ENCODE data around the gene COA1. TPM values are rescaled to one million over a fixed set of nuclear protein-coding genes. Genes with fewer than 3 reads are reported as not detected.
"Not testable (repeated sequence)": the region's sequence is repeated elsewhere in the genome, so short reads cannot be mapped to it uniquely, and the experiment has no call there.

COA1 gene
- 10 to 100 TPM; 36.8 to 52.4 TPM for total RNA-seq

- 0 to 1% methylated on average over 50 to 66 of the region's 66 CpGs for WGBS, 2 donors
- H3K4me3 ChIP-seq = peak within 1 kb of the TSS; percentile 72 to 74
- ATAC-seq (peak; percentile 98), DNase-seq (peak; percentile 85 to 89 (median 87))
- intact Hi-C loops (cut with DNase I) = no loop called here
- peak in 3 of 7 experiments; percentile 35 to 45 (median 40) for TF ChIP-seq CTCF (IDR thresholded peaks at IDR 0.05)
- TF ChIP-seq POLR2A (IDR thresholded peaks at IDR 0.05) = peak; percentile 37 to 87 (median 79)
- H3K27ac ChIP-seq = peak within 1 kb of the TSS; percentile 71 to 90 (median 80)
- no peaks in the 10 kb centered on the region for H3K36me3 ChIP-seq (replicated peaks in 1 of 2; ENCODE audit: insufficient read depth in 1 of 2, low read depth in 2 of 2)
- no peaks in the 10 kb centered on the region for H3K27me3 ChIP-seq
- H3K9me3 ChIP-seq = no peaks in the 10 kb centered on the region
- H3K4me1 ChIP-seq = peaks cover 37% of the 10 kb centered on the region
Observed at GRCh38 chr7:43729214-43729923, at the start of gene COA1. COA1 (minus strand) TSS chr7:43729523; CDS start chr7:43648614, 80,909 bp downstream.

GRCh38 chr7:43778293-43779044, 49.1 kb upstream of the COA1 start:
- H3K36me3 ChIP-seq (replicated peaks in 1 of 2; ENCODE audit: insufficient read depth in 1 of 2, low read depth in 2 of 2); ATAC-seq; intact Hi-C loops (cut with DNase I); H3K27ac ChIP-seq; H3K4me1 ChIP-seq; DNase-seq; H3K9me3 ChIP-seq; H3K27me3 ChIP-seq; H3K4me3 ChIP-seq: not testable (repeated sequence)
- 78 to 97% methylated on average over 5 to 18 of the region's 18 CpGs for WGBS, 2 donors

GRCh38 chr7:43775255-43775654, 45.9 kb upstream of the COA1 start:
- WGBS, 2 donors = 92 to 100% methylated on average over 2 of the region's 2 CpGs
- H3K27ac ChIP-seq; ATAC-seq; DNase-seq; H3K36me3 ChIP-seq (replicated peaks in 1 of 2; ENCODE audit: insufficient read depth in 1 of 2, low read depth in 2 of 2); H3K9me3 ChIP-seq; intact Hi-C loops (cut with DNase I); H3K27me3 ChIP-seq; H3K4me3 ChIP-seq; H3K4me1 ChIP-seq: not testable (repeated sequence)

- 93 to 95% methylated on average over 6 of the region's 6 CpGs for WGBS, 2 donors
- H3K4me3 ChIP-seq = not testable (repeated sequence)
Observed at GRCh38 chr7:43773268-43773667, 43.9 kb upstream of the COA1 start.

GRCh38 chr7:43771573-43771972, 42.2 kb upstream of the COA1 start:
- DNase-seq = no peak
- 71 to 81% methylated on average over 3 of the region's 3 CpGs for WGBS, 2 donors
- Histone ChIP-seq H3K9me3 (no peaks in the 10 kb centered on the region), H3K36me3 (replicated peaks in 1 of 2; ENCODE audit: insufficient read depth in 1 of 2, low read depth in 2 of 2) (no peaks in the 10 kb centered on the region), H3K27ac (no peak overlapping the region), H3K4me1 (peaks cover 8% of the 10 kb centered on the region), H3K27me3 (no peaks in the 10 kb centered on the region), H3K4me3 (no peak overlapping the region)
- TF ChIP-seq CTCF (IDR thresholded peaks at IDR 0.05) (no peak), POLR2A (IDR thresholded peaks at IDR 0.05) (no peak)
- intact Hi-C loops (cut with DNase I) = no loop called here
- ATAC-seq = no peak

More at GRCh38 chr7:43773268-43773667, 43.9 kb upstream of the COA1 start:
- H3K9me3 ChIP-seq; H3K27ac ChIP-seq; H3K4me1 ChIP-seq; H3K36me3 ChIP-seq (replicated peaks in 1 of 2; ENCODE audit: insufficient read depth in 1 of 2, low read depth in 2 of 2); intact Hi-C loops (cut with DNase I); H3K27me3 ChIP-seq; ATAC-seq; DNase-seq: not testable (repeated sequence)

- TF ChIP-seq POLR2A (IDR thresholded peaks at IDR 0.05) (no peak), CTCF (IDR thresholded peaks at IDR 0.05) (no peak)
- Histone ChIP-seq H3K36me3 (replicated peaks in 1 of 2; ENCODE audit: insufficient read depth in 1 of 2, low read depth in 2 of 2) (no peaks in the 10 kb centered on the region), H3K4me3 (no peak overlapping the region), H3K27ac (no peak overlapping the region), H3K9me3 (no peaks in the 10 kb centered on the region), H3K4me1 (peaks cover 8% of the 10 kb centered on the region), H3K27me3 (no peaks in the 10 kb centered on the region)
- 64 to 66% methylated on average over 3 of the region's 3 CpGs for WGBS, 2 donors
- DNase-seq (no peak), ATAC-seq (no peak)
- intact Hi-C loops (cut with DNase I) = no loop called here
Observed at GRCh38 chr7:43771128-43771527, 41.8 kb upstream of the COA1 start.
